ENCODE data around the gene SCUBE3.

The SCUBE3 gene

GRCh38 chr6:35238843-35239289 lies 25.1 kb downstream of the SCUBE3 start:
- in situ Hi-C loops (cut with MboI; ENCODE audit: low pct_unique_long_range_greater_than_20kb, low sequenced_read_pairs, unreplicated experiment): no loop called here
- no peak for TF ChIP-seq CTCF (IDR thresholded peaks at IDR 0.05; ENCODE audit: extremely low read depth, insufficient read depth, missing control alignments)
- DNase-seq (ENCODE audit: low spot score): no peak

GRCh38 chr6:35239581-35239980 lies 25.8 kb downstream of the SCUBE3 start:
- no peak for DNase-seq (ENCODE audit: low spot score)
- in situ Hi-C loops (cut with MboI; ENCODE audit: low pct_unique_long_range_greater_than_20kb, low sequenced_read_pairs, unreplicated experiment): no loop called here
- no peak for TF ChIP-seq CTCF (IDR thresholded peaks at IDR 0.05; ENCODE audit: extremely low read depth, insufficient read depth, missing control alignments)

GRCh38 chr6:35240838-35241801 lies 27.4 kb downstream of the SCUBE3 start:
- in situ Hi-C loops (cut with MboI; ENCODE audit: low pct_unique_long_range_greater_than_20kb, low sequenced_read_pairs, unreplicated experiment): no loop called here
- DNase-seq (ENCODE audit: low spot score): peak; percentile 88
- peak; percentile 96 for TF ChIP-seq CTCF (IDR thresholded peaks at IDR 0.05; ENCODE audit: extremely low read depth, insufficient read depth, missing control alignments)

- DNase-seq (ENCODE audit: low spot score): no peak
- in situ Hi-C loops (cut with MboI; ENCODE audit: low pct_unique_long_range_greater_than_20kb, low sequenced_read_pairs, unreplicated experiment): no loop called here
- TF ChIP-seq CTCF (IDR thresholded peaks at IDR 0.05; ENCODE audit: extremely low read depth, insufficient read depth, missing control alignments): no peak
Observed at GRCh38 chr6:35242486-35242885, 28.7 kb downstream of the SCUBE3 start.

GRCh38 chr6:35242906-35243305 lies 29.1 kb downstream of the SCUBE3 start:
- no peak for TF ChIP-seq CTCF (IDR thresholded peaks at IDR 0.05; ENCODE audit: extremely low read depth, insufficient read depth, missing control alignments)
- in situ Hi-C loops (cut with MboI; ENCODE audit: low pct_unique_long_range_greater_than_20kb, low sequenced_read_pairs, unreplicated experiment): no loop called here
- no peak for DNase-seq (ENCODE audit: low spot score)

- DNase-seq (ENCODE audit: low spot score): no peak
- in situ Hi-C loops (cut with MboI; ENCODE audit: low pct_unique_long_range_greater_than_20kb, low sequenced_read_pairs, unreplicated experiment): no loop called here
- TF ChIP-seq CTCF (IDR thresholded peaks at IDR 0.05; ENCODE audit: extremely low read depth, insufficient read depth, missing control alignments): no peak
Observed at GRCh38 chr6:35243386-35243958, 29.7 kb downstream of the SCUBE3 start.
